ENCODE results near the gene EPB41L2. TPM values are rescaled to one million over a fixed set of nuclear protein-coding genes. Genes with fewer than 3 reads are reported as not detected.

Gene EPB41L2
- total RNA-seq, 4 donors from 2014 or later, result 46.1 to 258 (median 88.3) TPM

GRCh38 chr6:130961148-130961547 is 101.9 kb downstream of the EPB41L2 start:
- H3K27ac ChIP-seq, result no peak overlapping the region
- H3K9me3 ChIP-seq, result no peaks in the 10 kb centered on the region
- TF ChIP-seq CTCF (IDR thresholded peaks at IDR 0.05) (no peak), POLR2A (IDR thresholded peaks at IDR 0.05) (no peak)
- H3K4me3 ChIP-seq, result no peak overlapping the region
- H3K36me3 ChIP-seq, result no peaks in the 10 kb centered on the region
- no peak for DNase-seq
- H3K27me3 ChIP-seq, result no peaks in the 10 kb centered on the region
- peaks cover 0 to 5% (median 0%) of the 10 kb centered on the region in 4 donors for H3K4me1 ChIP-seq

- Histone ChIP-seq H3K4me3 (no peak overlapping the region), H3K36me3 (peaks cover 0 to 1% (median 0%) of the 10 kb centered on the region in 3 donors), H3K27ac (no peak overlapping the region), H3K9me3 (no peaks in the 10 kb centered on the region), H3K27me3 (no peaks in the 10 kb centered on the region), H3K4me1 (peaks cover 0 to 5% (median 2%) of the 10 kb centered on the region in 4 donors)
- TF ChIP-seq POLR2A (IDR thresholded peaks at IDR 0.05), result no peak
- no peak for TF ChIP-seq CTCF (IDR thresholded peaks at IDR 0.05)
- no peak for DNase-seq
These were observed 103.1 kb downstream of the EPB41L2 start for GRCh38 chr6:130959951-130960350.

GRCh38 chr6:130958468-130958867 is 104.6 kb downstream of the EPB41L2 start:
- TF ChIP-seq POLR2A (IDR thresholded peaks at IDR 0.05), result no peak
- TF ChIP-seq CTCF (IDR thresholded peaks at IDR 0.05), result no peak
- peaks cover 0 to 12% (median 0%) of the 10 kb centered on the region in 3 donors for H3K36me3 ChIP-seq
- DNase-seq, result no peak
- no peak overlapping the region for H3K27ac ChIP-seq
- no peaks in the 10 kb centered on the region for H3K9me3 ChIP-seq
- no peaks in the 10 kb centered on the region for H3K27me3 ChIP-seq
- no peak overlapping the region for H3K4me3 ChIP-seq
- peaks cover 0 to 5% (median 2%) of the 10 kb centered on the region in 4 donors for H3K4me1 ChIP-seq

- peaks cover 0 to 4% (median 0%) of the 10 kb centered on the region in 4 donors for H3K4me1 ChIP-seq
- no peak for TF ChIP-seq POLR2A (IDR thresholded peaks at IDR 0.05)
- TF ChIP-seq CTCF (IDR thresholded peaks at IDR 0.05), result no peak
- no peaks in the 10 kb centered on the region for H3K9me3 ChIP-seq
- no peak for DNase-seq
- H3K4me3 ChIP-seq, result no peak overlapping the region
- H3K36me3 ChIP-seq, result peaks cover 0 to 17% (median 0%) of the 10 kb centered on the region in 3 donors
- H3K27me3 ChIP-seq, result no peaks in the 10 kb centered on the region
- no peak overlapping the region for H3K27ac ChIP-seq
These were observed 107.3 kb downstream of the EPB41L2 start for GRCh38 chr6:130955755-130956154.

GRCh38 chr6:130949553-130949952 is 113.5 kb downstream of the EPB41L2 start:
- H3K36me3 ChIP-seq, result peaks cover 0 to 12% (median 0%) of the 10 kb centered on the region in 3 donors
- H3K27me3 ChIP-seq, result no peaks in the 10 kb centered on the region
- TF ChIP-seq CTCF (IDR thresholded peaks at IDR 0.05) (no peak), POLR2A (IDR thresholded peaks at IDR 0.05) (no peak)
- H3K9me3 ChIP-seq, result no peaks in the 10 kb centered on the region
- H3K4me3 ChIP-seq, result no peak overlapping the region
- H3K27ac ChIP-seq, result no peak overlapping the region
- peaks cover 0 to 2% (median 0%) of the 10 kb centered on the region in 4 donors for H3K4me1 ChIP-seq
- no peak for DNase-seq

- H3K27ac ChIP-seq, result no peak overlapping the region
- H3K9me3 ChIP-seq, result no peaks in the 10 kb centered on the region
- H3K27me3 ChIP-seq, result no peaks in the 10 kb centered on the region
- DNase-seq, result no peak
- H3K4me1 ChIP-seq, result peaks cover 0 to 7% (median 0%) of the 10 kb centered on the region in 4 donors
- no peak for TF ChIP-seq POLR2A (IDR thresholded peaks at IDR 0.05)
- TF ChIP-seq CTCF (IDR thresholded peaks at IDR 0.05), result no peak
- peaks cover 0 to 2% (median 0%) of the 10 kb centered on the region in 3 donors for H3K36me3 ChIP-seq
- H3K4me3 ChIP-seq, result no peak overlapping the region
These were observed 115.6 kb downstream of the EPB41L2 start for GRCh38 chr6:130947464-130947863.

All from Peyer's patch (tissue), 4 donors.